Heart left ventricle (tissue), 16 donors: ENCODE measurements around the gene TRPM2. TPM values are rescaled to one million over a fixed set of nuclear protein-coding genes. Genes with fewer than 3 reads are reported as not detected.

ENCODE experiments used
- ATAC-seq, 4 donors: fragments of 200-7000 bp; cut with Tn5 transposase; one replicate each; pipeline ENCODE4 v1.9.1; 2020 to 2022; ENCODE audit warnings: moderate library complexity in 4 of 4, mild to moderate bottlenecking in 3 of 4, moderate number of reproducible peaks in 1 of 4
- DNase-seq, 5 donors: peaks; one replicate each; pipeline ENCODE4 v3.0.0-alpha.2; 2020
- H3K27ac ChIP-seq, 12 donors: fragments of 200-600 bp; sonication (generic) in 4 of 12; one replicate each; pipeline versions ENCODE4 v1.5.0 to v1.8.0; 2016 to 2022; ENCODE audit warnings: mild to moderate bottlenecking in 2 of 12
- H3K27me3 ChIP-seq, 9 donors: fragments of 200-600 bp; sonication (generic) in 2 of 9; one replicate each; pipeline versions ENCODE4 v1.5.1 to v1.8.0; 2016 to 2022; ENCODE audit warnings: mild to moderate bottlenecking in 3 of 9
- H3K36me3 ChIP-seq, 9 donors: fragments of 200-600 bp; sonication (generic) in 2 of 9; one replicate each; pipeline versions ENCODE4 v1.5.0 to v1.8.0; 2018 to 2022; ENCODE audit warnings: mild to moderate bottlenecking in 2 of 9
- H3K4me1 ChIP-seq, 12 donors: fragments of 200-600 bp; sonication (generic) in 4 of 12; one replicate each; pipeline versions ENCODE4 v1.5.0 to v1.8.0; 2016 to 2022; ENCODE audit warnings: mild to moderate bottlenecking in 3 of 12
- H3K4me3 ChIP-seq, 12 donors: fragments of 200-600 bp; sonication (generic) in 4 of 12; one replicate each; pipeline versions ENCODE4 v1.5.0 to v1.8.0; 2017 to 2022; ENCODE audit warnings: mild to moderate bottlenecking in 9 of 12, moderate library complexity in 4 of 12
- H3K9me3 ChIP-seq, 12 donors: fragments of 200-600 bp; sonication (generic) in 4 of 12; one replicate each; pipeline versions ENCODE4 v1.5.0 to v1.8.0; 2016 to 2022; ENCODE audit warnings: mild to moderate bottlenecking in 1 of 12
- CTCF ChIP-seq, 12 donors: fragments of 200-600 bp; sonication (generic) in 4 of 12; IDR thresholded peaks; one replicate each; pipeline versions ENCODE4 v1.5.0 to v1.8.0; 2018 to 2022; ENCODE audit warnings: antibody characterized with exemption in 12 of 12, mild to moderate bottlenecking in 5 of 12
- POLR2A ChIP-seq, 2 donors: fragments of 450-650 bp; IDR thresholded peaks; one replicate each; pipeline ENCODE4 v1.6.1; 2017; ENCODE audit warnings: antibody characterized with exemption in 2 of 2, mild to moderate bottlenecking in 2 of 2, moderate library complexity in 2 of 2
- WGBS, 4 donors: extraction: QIAGEN DNeasy Blood & Tissue Kit in 2 of 4; methylation state at CpG; one replicate each; pipeline versions ENCODE4 v1.1.5 to v1.1.7; 2013 to 2018; 5-methylcytosine and 5-hydroxymethylcytosine counted together
- intact Hi-C, 10 donors: fragments of 100-400 bp; cut with DNase I; formaldehyde crosslinking; loops; one replicate each; pipeline versions ENCODE4 v1.11.1 to v1.14.2; 2022
- polyA plus RNA-seq, 2 donors: library from polyadenylated mRNA; stranded (reverse); fragments of 200-250 nt; gene quantifications; one replicate each; pipeline ENCODE4 v1.2.3, GENCODE V29; 2013
- total RNA-seq, 9 donors: library from RNA; depleted of rRNA in 2 of 9; stranded (reverse); fragments of >200 nt in 2 of 9; fragmentation: NEBNext Ultra II Directional in 3 of 9; extraction: Animal tissue kit (Norgen Biotek cat#: 25700) in 3 of 9; gene quantifications; one replicate each; pipeline versions ENCODE4 v1.1.0 to v1.2.4, GENCODE V29; 2016 to 2023
- donor health status: ischemic (EF 13 %, LVEDD 7.1; RV severe dilation, severe dysfunction).
- donor health status: healthy with polysubstance abuse.
- donor health status: DM: no; HTN: yes; CAD: no.
- donor health status: DM: no; HTN: no; CAD: no.
- donor health status: ischemic (EF 25% LVEDD 6.9; RV normal size, moderate dysfunction).
- donor health status: ischemic (EF 25% LVEDD 5.7; RV mildly dilated, moderate dysfunction).
- donor health status: healthy.
- donor health status: DM: yes; HTN: yes; CAD: no.
- donor health status: ischemic (EF 35%, LVEDD 5.7; RV mildly dilated, moderate dysfunction).
- donor health status: nonischemic (EF 11% LVEDD 7.7; RV severe dilation, severe dysfunction).
- donor health status: DM: yes; HTN: yes; CAD: no.
- donor health status: PGD.
- donor health status: ischemic (EF 29% LVEDD 5.4; RV normal size, mild dysfunction).
- donor health status: nonischemic (EF 23%, LVEDD 6.1; RV moderate dilation, normal function).

The TRPM2 gene
- total and polyA plus RNA-seq, 11 donors, result 0.66 to 20.5 (median 1.2) TPM

GRCh38 chr21:44377201-44377921 lies 23.9 kb downstream of the TRPM2 start:
- peaks cover 0 to 30% (median 5%) of the 10 kb centered on the region in 9 donors for H3K27me3 ChIP-seq
- H3K27ac ChIP-seq, result no peak overlapping the region
- peaks cover 0 to 17% (median 0%) of the 10 kb centered on the region in 12 donors for H3K4me1 ChIP-seq
- no peak for ATAC-seq
- no peaks in the 10 kb centered on the region for H3K9me3 ChIP-seq
- 52 to 71% (median 69%) methylated on average over 13 to 24 of the region's 24 CpGs for WGBS, 4 donors
- peak in 1 of 5 donors; percentile 4 for DNase-seq
- H3K4me3 ChIP-seq, result no peak overlapping the region
- intact Hi-C loops, result loop anchor here in 1 of 10 donors (10.0 kb wide), 1 partner anchor 63 kb away; no protein-coding TSS in a partner anchor
- TF ChIP-seq POLR2A (IDR thresholded peaks at IDR 0.05) (no peak), CTCF (IDR thresholded peaks at IDR 0.05) (peak in 1 of 12 donors; percentile 14)
- H3K36me3 ChIP-seq, result peaks cover 0 to 43% (median 0%) of the 10 kb centered on the region in 9 donors

- H3K4me3 ChIP-seq, result no peak overlapping the region
- 68 to 76% (median 71%) methylated on average over 19 to 22 of the region's 22 CpGs for WGBS, 4 donors
- peaks cover 0 to 50% (median 0%) of the 10 kb centered on the region in 9 donors for H3K36me3 ChIP-seq
- DNase-seq (no peak), ATAC-seq (no peak)
- no peak for TF ChIP-seq CTCF (IDR thresholded peaks at IDR 0.05)
- TF ChIP-seq POLR2A (IDR thresholded peaks at IDR 0.05), result no peak
- peaks cover 0 to 17% (median 0%) of the 10 kb centered on the region in 12 donors for H3K4me1 ChIP-seq
- intact Hi-C loops, result loop anchor here in 1 of 10 donors (10.0 kb wide), 1 partner anchor 63 kb away; no protein-coding TSS in a partner anchor
- H3K27me3 ChIP-seq, result peaks cover 0 to 30% (median 5%) of the 10 kb centered on the region in 9 donors
- peaks cover 0 to 2% (median 0%) of the 10 kb centered on the region in 12 donors for H3K9me3 ChIP-seq
- no peak overlapping the region for H3K27ac ChIP-seq
Measured at GRCh38 chr21:44377922-44378645, 24.7 kb downstream of the TRPM2 start.

GRCh38 chr21:44378646-44379514 lies 25.5 kb downstream of the TRPM2 start:
- ATAC-seq (no peak), DNase-seq (peak in 1 of 5 donors; percentile 4)
- intact Hi-C loops, result loop anchor here in 1 of 10 donors (10.0 kb wide), 1 partner anchor 64 kb away; no protein-coding TSS in a partner anchor
- WGBS, 4 donors, result 88 to 93% (median 90%) methylated on average over 27 to 34 of the region's 34 CpGs
- TF ChIP-seq POLR2A (IDR thresholded peaks at IDR 0.05) (no peak), CTCF (IDR thresholded peaks at IDR 0.05) (no peak)
- H3K27me3 ChIP-seq, result peaks cover 0 to 30% (median 5%) of the 10 kb centered on the region in 9 donors
- peaks cover 0 to 17% (median 0%) of the 10 kb centered on the region in 12 donors for H3K4me1 ChIP-seq
- no peak overlapping the region for H3K27ac ChIP-seq
- H3K4me3 ChIP-seq, result no peak overlapping the region
- H3K9me3 ChIP-seq, result peaks cover 0 to 7% (median 2%) of the 10 kb centered on the region in 12 donors
- H3K36me3 ChIP-seq, result peaks cover 0 to 58% (median 0%) of the 10 kb centered on the region in 9 donors
